Activated naive CD4-positive, alpha-beta T cell treated with Interleukin-2 at 50 U/mL for 16 hours (primary cell): Measurements from ENCODE around the gene CAMTA1.

Source experiments
- DNase-seq: peaks from one replicate; pipeline ENCODE4 v3.0.0-alpha.2; 2020

The CAMTA1 gene

GRCh38 chr1:7573481-7573880 lies 788.2 kb downstream of the CAMTA1 start:
- no peak for DNase-seq

GRCh38 chr1:7574121-7575040 lies 789.1 kb downstream of the CAMTA1 start:
- DNase-seq, result no peak

- no peak for DNase-seq
Measured at GRCh38 chr1:7575041-7575400, 789.8 kb downstream of the CAMTA1 start.

- no peak for DNase-seq
Measured at GRCh38 chr1:7576946-7577657, 791.8 kb downstream of the CAMTA1 start.

- no peak for DNase-seq
Measured at GRCh38 chr1:7578206-7578605, 793.0 kb downstream of the CAMTA1 start.

- no peak for DNase-seq
Measured at GRCh38 chr1:7579016-7579415, 793.8 kb downstream of the CAMTA1 start.

- no peak for DNase-seq
Measured at GRCh38 chr1:7579831-7580804, 794.9 kb downstream of the CAMTA1 start.

GRCh38 chr1:7580923-7581753 lies 795.9 kb downstream of the CAMTA1 start:
- DNase-seq, result no peak

- no peak for DNase-seq
Measured at GRCh38 chr1:7581754-7582459, 796.7 kb downstream of the CAMTA1 start.

GRCh38 chr1:7582460-7582972 lies 797.3 kb downstream of the CAMTA1 start:
- DNase-seq, result no peak

GRCh38 chr1:7583291-7584096 lies 798.2 kb downstream of the CAMTA1 start:
- no peak for DNase-seq

- DNase-seq, result no peak
Measured at GRCh38 chr1:7584157-7584556, 798.9 kb downstream of the CAMTA1 start.

- no peak for DNase-seq
Measured at GRCh38 chr1:7584643-7585042, 799.4 kb downstream of the CAMTA1 start.

GRCh38 chr1:7585216-7585907 lies 800.1 kb downstream of the CAMTA1 start:
- DNase-seq, result no peak

- no peak for DNase-seq
Measured at GRCh38 chr1:7586031-7586941, 801.0 kb downstream of the CAMTA1 start.

- DNase-seq, result no peak
Measured at GRCh38 chr1:7587108-7587772, 802.0 kb downstream of the CAMTA1 start.

GRCh38 chr1:7587773-7588456 lies 802.7 kb downstream of the CAMTA1 start:
- no peak for DNase-seq
